Right lobe of liver (tissue), 6 donors: ENCODE measurements around the gene GOLGA3. TPM values are rescaled to one million over a fixed set of nuclear protein-coding genes. Genes with fewer than 3 reads are reported as not detected.

Experiments
- ATAC-seq, 4 donors: fragments of 200-7000 bp; cut with Tn5 transposase; one replicate each; pipeline ENCODE4 v1.9.1; 2020; ENCODE audit warnings: mild to moderate bottlenecking in 4 of 4, moderate library complexity in 4 of 4
- DNase-seq, 3 donors: peaks; one replicate each; pipeline ENCODE4 v3.0.0-alpha.2; 2020
- H3K27ac ChIP-seq, 3 donors: fragments of 200-600 bp; one replicate each; pipeline ENCODE4 v1.8.0; 2022
- H3K27me3 ChIP-seq, 2 donors: fragments of 200-600 bp; one replicate each; pipeline ENCODE4 v1.8.0; 2022
- H3K36me3 ChIP-seq, 4 donors: fragments of 200-600 bp; sonication (generic) in 1 of 4; one replicate each; pipeline versions ENCODE4 v1.5.1 to v1.8.0; 2017 to 2022; ENCODE audit warnings: control low read depth in 1 of 4
- H3K4me1 ChIP-seq, 4 donors: fragments of 200-600 bp; sonication (generic) in 1 of 4; one replicate each; pipeline versions ENCODE4 v1.5.1 to v1.8.0; 2017 to 2022; ENCODE audit warnings: control low read depth in 1 of 4
- H3K4me3 ChIP-seq, 3 donors: fragments of 200-600 bp; one replicate each; pipeline ENCODE4 v1.8.0; 2022
- H3K9me3 ChIP-seq, 4 donors: fragments of 200-600 bp; sonication (generic) in 1 of 4; one replicate each; pipeline versions ENCODE4 v1.5.1 to v1.8.0; 2017 to 2022; ENCODE audit warnings: control low read depth in 1 of 4
- POLR2A ChIP-seq: fragments of 450-650 bp; IDR thresholded peaks from one replicate; pipeline ENCODE4 v1.6.1; 2017; ENCODE audit warnings: antibody characterized with exemption, mild to moderate bottlenecking
- WGBS: methylation state at CpG from one replicate; pipeline ENCODE4 v1.1.6; 2018; ENCODE audit warnings: low coverage, low lambda C conversion rate; ENCODE audit not compliant: insufficient coverage; ENCODE audit errors: missing lambda C conversion rate; 5-methylcytosine and 5-hydroxymethylcytosine counted together
- intact Hi-C, 2 donors: fragments of 100-400 bp; cut with DNase I; formaldehyde crosslinking; loops; one replicate each; pipeline versions ENCODE4 v1.11.2 to v1.14.1; 2022
- total RNA-seq, 6 experiments: library from RNA; depleted of rRNA in 2 of 6; stranded (reverse); fragments of >200 nt in 2 of 6; fragmentation: NEBNext Ultra II Directional in 3 of 6; extraction: Animal tissue kit (Norgen Biotek cat#: 25700) in 3 of 6; gene quantifications; one replicate each; pipeline versions ENCODE4 v1.1.0 to v1.2.4, GENCODE V29; 2016 to 2023
- TF ChIP-seq, protein P1 (sequence below), 4 donors: fragments of 200-600 bp in 3 of 4; fragments of 450-650 bp in 1 of 4; IDR thresholded peaks; one replicate each; pipeline versions ENCODE4 v1.5.1 to v1.8.0; 2016 to 2022; ENCODE audit warnings: antibody characterized with exemption in 4 of 4, mild to moderate bottlenecking in 2 of 4
- donor health status: DM: no; HTN: yes; CAD: no.
- donor health status: DM: no; HTN: no; CAD: no.
- donor health status: DM: no; HTN: no; CAD: no.
- donor health status: DM: no; HTN: yes; CAD: no.
- donor health status: DM: no; HTN: yes; CAD: no.

GOLGA3 gene
- total RNA-seq, 6 experiments from 2014 or later = 15.7 to 37.5 (median 22.8) TPM

DNA sequence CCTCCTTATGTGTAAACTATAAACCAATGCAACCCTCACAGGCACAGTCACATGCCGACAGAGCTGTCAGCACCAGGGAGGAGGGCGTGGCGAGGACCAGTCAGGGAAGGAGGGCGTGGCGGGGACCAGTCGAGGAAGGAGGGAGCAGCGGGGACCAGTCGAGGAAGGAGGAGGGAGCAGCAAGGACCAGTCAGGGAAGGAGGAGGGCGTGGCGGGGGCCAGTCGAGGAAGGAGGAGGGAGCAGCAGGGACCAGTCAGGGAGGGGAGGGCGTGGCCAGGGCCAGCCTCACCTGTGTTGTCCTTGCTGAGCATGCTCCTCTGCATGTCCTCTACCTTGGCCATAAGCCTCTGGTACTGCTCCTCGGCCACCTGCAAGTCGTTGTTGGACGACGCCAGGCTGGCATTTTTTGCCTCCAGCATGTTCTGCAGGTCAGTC is 24.2 kb downstream of the GOLGA3 start:
- Histone ChIP-seq H3K36me3 (peaks cover 0 to 79% (median 36%) of the 10 kb centered on the region in 4 donors), H3K27me3 (no peaks in the 10 kb centered on the region)

DNA sequence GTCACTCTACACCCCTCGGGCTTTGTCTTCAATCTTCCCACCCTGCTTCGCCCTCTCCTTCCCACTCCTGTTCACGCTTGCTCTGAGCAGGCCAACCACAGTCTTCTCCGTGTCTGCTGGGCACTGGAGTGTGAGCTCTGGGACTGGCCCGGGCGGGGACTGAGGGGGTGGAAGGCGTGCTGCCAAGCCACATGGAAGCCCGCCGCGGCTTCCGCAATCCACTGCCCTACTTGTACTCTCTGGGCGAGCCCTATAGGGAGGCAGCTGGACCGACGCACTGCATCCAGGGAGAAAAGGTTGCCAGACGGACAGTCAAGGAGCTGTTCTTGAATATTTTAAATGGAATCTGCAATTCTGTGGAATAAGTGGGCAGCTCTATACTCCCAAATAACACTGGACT is 24.8 kb downstream of the GOLGA3 start:
- intact Hi-C loops = no loop called here
- no peaks in the 10 kb centered on the region for H3K9me3 ChIP-seq
- ATAC-seq = no peak
- no peaks in the 10 kb centered on the region for H3K27me3 ChIP-seq
- no peaks in the 10 kb centered on the region for H3K4me1 ChIP-seq
- H3K4me3 ChIP-seq = no peak overlapping the region
- no peak for TF ChIP-seq POLR2A
- TF ChIP-seq, protein P1, sequence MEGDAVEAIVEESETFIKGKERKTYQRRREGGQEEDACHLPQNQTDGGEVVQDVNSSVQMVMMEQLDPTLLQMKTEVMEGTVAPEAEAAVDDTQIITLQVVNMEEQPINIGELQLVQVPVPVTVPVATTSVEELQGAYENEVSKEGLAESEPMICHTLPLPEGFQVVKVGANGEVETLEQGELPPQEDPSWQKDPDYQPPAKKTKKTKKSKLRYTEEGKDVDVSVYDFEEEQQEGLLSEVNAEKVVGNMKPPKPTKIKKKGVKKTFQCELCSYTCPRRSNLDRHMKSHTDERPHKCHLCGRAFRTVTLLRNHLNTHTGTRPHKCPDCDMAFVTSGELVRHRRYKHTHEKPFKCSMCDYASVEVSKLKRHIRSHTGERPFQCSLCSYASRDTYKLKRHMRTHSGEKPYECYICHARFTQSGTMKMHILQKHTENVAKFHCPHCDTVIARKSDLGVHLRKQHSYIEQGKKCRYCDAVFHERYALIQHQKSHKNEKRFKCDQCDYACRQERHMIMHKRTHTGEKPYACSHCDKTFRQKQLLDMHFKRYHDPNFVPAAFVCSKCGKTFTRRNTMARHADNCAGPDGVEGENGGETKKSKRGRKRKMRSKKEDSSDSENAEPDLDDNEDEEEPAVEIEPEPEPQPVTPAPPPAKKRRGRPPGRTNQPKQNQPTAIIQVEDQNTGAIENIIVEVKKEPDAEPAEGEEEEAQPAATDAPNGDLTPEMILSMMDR (IDR thresholded peaks at IDR 0.05) = no peak
- WGBS = no CpG with 5 or more reads among the region's 15 CpGs
- no peak overlapping the region for H3K27ac ChIP-seq
- no peak for DNase-seq
- peaks cover 0 to 85% (median 41%) of the 10 kb centered on the region in 4 donors for H3K36me3 ChIP-seq

More for the DNA sequence above, 24.2 kb downstream of the GOLGA3 start:
- ATAC-seq = no peak
- Histone ChIP-seq H3K4me1 (no peaks in the 10 kb centered on the region), H3K9me3 (no peaks in the 10 kb centered on the region), H3K4me3 (no peak overlapping the region), H3K27ac (no peak overlapping the region)
- intact Hi-C loops = no loop called here
- 74% methylated on average over 9 of the region's 16 CpGs for WGBS
- no peak for TF ChIP-seq POLR2A
- TF ChIP-seq, protein P1 (IDR thresholded peaks at IDR 0.05) = no peak
- no peak for DNase-seq

DNA sequence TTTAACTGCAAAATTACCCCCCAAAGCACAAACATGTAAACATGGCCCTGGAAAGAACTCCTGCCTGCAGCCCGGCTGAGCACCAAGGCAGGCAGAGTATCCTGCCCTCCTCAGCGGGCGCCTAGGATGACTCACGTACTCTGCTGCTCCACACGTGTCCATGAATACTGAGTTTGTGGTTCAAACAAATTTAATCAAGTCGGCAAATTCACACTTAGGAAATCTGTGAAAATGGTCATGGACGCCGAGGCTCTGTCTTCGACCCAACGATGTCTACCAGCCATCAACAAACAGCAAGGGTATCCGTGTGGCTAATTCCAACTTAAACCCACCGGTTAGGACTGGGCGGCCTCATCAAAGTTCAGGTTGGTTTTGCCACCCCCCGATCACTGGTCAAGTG is 25.5 kb downstream of the GOLGA3 start:
- H3K4me3 ChIP-seq = no peak overlapping the region
- no peak overlapping the region for H3K27ac ChIP-seq
- ATAC-seq = no peak
- intact Hi-C loops = no loop called here
- H3K27me3 ChIP-seq = no peaks in the 10 kb centered on the region
- no peaks in the 10 kb centered on the region for H3K4me1 ChIP-seq
- peaks cover 0 to 86% (median 43%) of the 10 kb centered on the region in 4 donors for H3K36me3 ChIP-seq
- DNase-seq = no peak
- H3K9me3 ChIP-seq = no peaks in the 10 kb centered on the region
- TF ChIP-seq, protein P1 (IDR thresholded peaks at IDR 0.05) = no peak
- TF ChIP-seq POLR2A = no peak
- WGBS = 96% methylated on average over 9 of the region's 14 CpGs

DNA sequence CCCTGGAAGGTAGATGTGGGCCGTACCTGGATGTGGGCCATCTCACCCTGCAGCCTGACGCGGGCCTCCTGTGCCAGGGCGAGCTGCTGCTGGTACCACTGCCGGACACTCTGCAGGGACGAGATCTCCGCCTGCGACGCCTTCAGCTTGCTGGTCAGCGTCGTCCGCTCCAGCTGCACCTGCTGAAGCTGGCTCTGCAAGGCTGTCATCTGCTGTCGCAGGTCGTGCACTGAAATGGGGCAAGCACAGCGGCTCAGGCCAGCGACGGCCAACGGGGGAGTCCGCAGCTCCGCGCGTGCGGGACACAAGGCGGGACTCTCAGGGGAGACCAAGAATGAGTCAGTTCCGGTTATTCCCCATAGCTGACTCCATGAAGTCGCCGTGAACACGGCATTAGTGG is 26.9 kb downstream of the GOLGA3 start:
- Histone ChIP-seq H3K36me3 (peaks cover 0 to 90% (median 41%) of the 10 kb centered on the region in 4 donors), H3K4me1 (no peaks in the 10 kb centered on the region), H3K27me3 (no peaks in the 10 kb centered on the region), H3K27ac (no peak overlapping the region), H3K9me3 (no peaks in the 10 kb centered on the region), H3K4me3 (no peak overlapping the region)
- TF ChIP-seq POLR2A = no peak
- TF ChIP-seq, protein P1 (IDR thresholded peaks at IDR 0.05) = no peak
- no CpG with 5 or more reads among the region's 28 CpGs for WGBS
- ATAC-seq (no peak), DNase-seq (no peak)
- intact Hi-C loops = no loop called here

DNA sequence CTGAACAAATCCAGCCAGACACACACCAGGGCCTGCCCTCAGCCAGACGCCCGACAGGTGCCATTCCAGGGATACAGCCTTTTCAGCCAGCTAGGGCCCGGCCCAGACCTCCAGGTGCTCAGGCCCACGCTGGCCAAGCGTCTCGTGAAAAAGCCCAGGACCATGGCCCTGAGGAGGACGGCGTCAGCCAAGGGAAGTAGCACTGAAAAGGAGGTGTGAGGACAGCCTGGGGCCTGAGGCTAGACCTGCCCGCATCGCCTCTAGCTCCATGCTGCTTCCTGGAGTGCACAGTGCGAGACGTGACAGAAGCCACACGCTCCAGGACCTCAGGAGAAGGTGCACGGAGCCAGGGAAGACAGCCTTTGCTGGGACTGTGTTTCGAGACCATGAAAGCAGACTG is 29.8 kb downstream of the GOLGA3 start:
- intact Hi-C loops = no loop called here
- no peaks in the 10 kb centered on the region for H3K9me3 ChIP-seq
- no peaks in the 10 kb centered on the region for H3K27me3 ChIP-seq
- DNase-seq = no peak
- no peak for ATAC-seq
- no peak overlapping the region for H3K27ac ChIP-seq
- H3K4me3 ChIP-seq = no peak overlapping the region
- 80% methylated on average over 1 of the region's 15 CpGs for WGBS
- H3K4me1 ChIP-seq = no peaks in the 10 kb centered on the region
- peaks cover 0 to 93% (median 49%) of the 10 kb centered on the region in 4 donors for H3K36me3 ChIP-seq
- TF ChIP-seq, protein P1 (IDR thresholded peaks at IDR 0.05) = no peak
- TF ChIP-seq POLR2A = no peak
